ENCODE data around the gene CLSTN2. TPM values are rescaled to one million over a fixed set of nuclear protein-coding genes. Genes with fewer than 3 reads are reported as not detected.

The CLSTN2 gene
- total and polyA plus RNA-seq, 4 donors: 0.09 to 2.2 (median 0.55) TPM

DNA sequence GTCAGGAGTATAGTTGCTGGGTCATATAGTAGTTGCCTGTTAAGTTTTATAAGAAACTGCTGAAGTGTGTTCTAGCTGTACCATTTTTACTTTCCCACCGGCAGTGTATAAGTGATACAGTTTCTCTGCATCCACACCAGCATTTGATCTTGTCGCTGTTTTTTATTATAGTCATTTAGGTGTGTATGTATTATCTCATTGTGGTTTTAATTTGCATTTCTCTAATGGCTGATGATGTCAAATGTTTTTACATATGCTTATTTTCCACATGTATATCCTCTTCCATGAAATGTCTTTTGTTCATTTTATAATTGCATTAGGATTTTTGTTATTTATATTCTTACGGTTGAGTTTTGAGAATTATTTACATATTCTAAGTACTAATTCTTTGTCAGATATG, 254.3 kb downstream of the CLSTN2 start:
- Histone ChIP-seq H3K27ac (ENCODE audit: low read depth in 1 of 2, low read length in 2 of 2) (no peak overlapping the region), H3K9me3 (ENCODE audit: control insufficient read depth in 4 of 4, low read length in 3 of 4) (no peaks in the 10 kb centered on the region), H3K4me3 (ENCODE audit: low read depth in 1 of 3, low read length in 3 of 3) (no peak overlapping the region), H3K4me1 (ENCODE audit: control insufficient read depth in 4 of 4, insufficient read depth in 4 of 4, low read length in 3 of 4) (peaks cover 0 to 7% (median 0%) of the 10 kb centered on the region in 4 donors), H3K36me3 (ENCODE audit: control insufficient read depth in 4 of 4, insufficient read depth in 3 of 4, low read depth in 1 of 4, low read length in 3 of 4) (no peaks in the 10 kb centered on the region), H3K27me3 (ENCODE audit: control insufficient read depth in 4 of 4, insufficient read depth in 4 of 4, low read length in 3 of 4) (peaks cover 0 to 4% (median 0%) of the 10 kb centered on the region in 4 donors), H3K9ac (ENCODE audit: low read depth in 1 of 2, low read length in 2 of 2) (no peak overlapping the region)
- no peak for DNase-seq (ENCODE audit: low spot score)
- 93% methylated on average over 3 of the region's 3 CpGs for WGBS
- TF ChIP-seq, protein P1, sequence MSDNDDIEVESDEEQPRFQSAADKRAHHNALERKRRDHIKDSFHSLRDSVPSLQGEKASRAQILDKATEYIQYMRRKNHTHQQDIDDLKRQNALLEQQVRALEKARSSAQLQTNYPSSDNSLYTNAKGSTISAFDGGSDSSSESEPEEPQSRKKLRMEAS (IDR thresholded peaks at IDR 0.05): no peak

DNA sequence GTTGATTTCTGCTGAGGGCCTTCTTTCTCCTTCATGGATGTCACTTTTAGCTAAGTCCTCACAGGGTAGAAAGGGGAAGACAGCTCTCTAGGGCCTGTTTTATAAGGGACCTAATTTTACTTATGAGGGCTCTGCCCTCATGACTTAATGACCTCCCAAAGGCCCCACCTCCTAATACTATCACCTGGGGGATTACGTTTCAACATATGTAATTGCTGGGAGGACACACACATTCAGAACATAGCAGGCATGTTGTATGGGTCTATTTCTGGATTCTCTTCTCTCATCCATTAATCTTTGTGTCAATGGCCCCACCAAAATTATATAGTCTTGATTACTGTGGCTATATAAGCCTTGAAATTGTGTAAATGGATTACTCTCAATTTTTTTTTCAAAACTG, 255.0 kb downstream of the CLSTN2 start:
- 76% methylated on average over 1 of the region's 1 CpG for WGBS

More for the DNA sequence above, 255.0 kb downstream of the CLSTN2 start:
- Histone ChIP-seq H3K9me3 (ENCODE audit: control insufficient read depth in 4 of 4, low read length in 3 of 4) (no peaks in the 10 kb centered on the region), H3K27ac (ENCODE audit: low read depth in 1 of 2, low read length in 2 of 2) (no peak overlapping the region), H3K27me3 (ENCODE audit: control insufficient read depth in 4 of 4, insufficient read depth in 4 of 4, low read length in 3 of 4) (peaks cover 0 to 9% (median 0%) of the 10 kb centered on the region in 4 donors), H3K36me3 (ENCODE audit: control insufficient read depth in 4 of 4, insufficient read depth in 3 of 4, low read depth in 1 of 4, low read length in 3 of 4) (no peaks in the 10 kb centered on the region), H3K4me3 (ENCODE audit: low read depth in 1 of 3, low read length in 3 of 3) (no peak overlapping the region), H3K4me1 (ENCODE audit: control insufficient read depth in 4 of 4, insufficient read depth in 4 of 4, low read length in 3 of 4) (peaks cover 0 to 7% (median 0%) of the 10 kb centered on the region in 4 donors), H3K9ac (ENCODE audit: low read depth in 1 of 2, low read length in 2 of 2) (no peak overlapping the region)
- TF ChIP-seq HNF4G (IDR thresholded peaks at IDR 0.05) (no peak), NR2F2 (IDR thresholded peaks at IDR 0.05) (no peak), SP1 (IDR thresholded peaks at IDR 0.05) (no peak), RAD21 (IDR thresholded peaks at IDR 0.05) (no peak), YY1 (IDR thresholded peaks at IDR 0.05) (no peak), TAF1 (conservative IDR thresholded peaks at IDR 0.05) (no peak), HNF4A (conservative IDR thresholded peaks at IDR 0.05) (no peak), JUND (IDR thresholded peaks at IDR 0.05) (no peak), RXRA (IDR thresholded peaks at IDR 0.05) (no peak), FOXA1 (IDR thresholded peaks at IDR 0.05) (no peak), FOXA2 (IDR thresholded peaks at IDR 0.05) (no peak), EGR1 (IDR thresholded peaks at IDR 0.05; ENCODE audit: low read depth in 2 of 2) (no peak), GABPA (IDR thresholded peaks at IDR 0.05 in 1 of 2, conservative IDR thresholded peaks at IDR 0.05 in 1 of 2) (no peak)
- TF ChIP-seq, protein P2, sequence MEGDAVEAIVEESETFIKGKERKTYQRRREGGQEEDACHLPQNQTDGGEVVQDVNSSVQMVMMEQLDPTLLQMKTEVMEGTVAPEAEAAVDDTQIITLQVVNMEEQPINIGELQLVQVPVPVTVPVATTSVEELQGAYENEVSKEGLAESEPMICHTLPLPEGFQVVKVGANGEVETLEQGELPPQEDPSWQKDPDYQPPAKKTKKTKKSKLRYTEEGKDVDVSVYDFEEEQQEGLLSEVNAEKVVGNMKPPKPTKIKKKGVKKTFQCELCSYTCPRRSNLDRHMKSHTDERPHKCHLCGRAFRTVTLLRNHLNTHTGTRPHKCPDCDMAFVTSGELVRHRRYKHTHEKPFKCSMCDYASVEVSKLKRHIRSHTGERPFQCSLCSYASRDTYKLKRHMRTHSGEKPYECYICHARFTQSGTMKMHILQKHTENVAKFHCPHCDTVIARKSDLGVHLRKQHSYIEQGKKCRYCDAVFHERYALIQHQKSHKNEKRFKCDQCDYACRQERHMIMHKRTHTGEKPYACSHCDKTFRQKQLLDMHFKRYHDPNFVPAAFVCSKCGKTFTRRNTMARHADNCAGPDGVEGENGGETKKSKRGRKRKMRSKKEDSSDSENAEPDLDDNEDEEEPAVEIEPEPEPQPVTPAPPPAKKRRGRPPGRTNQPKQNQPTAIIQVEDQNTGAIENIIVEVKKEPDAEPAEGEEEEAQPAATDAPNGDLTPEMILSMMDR (IDR thresholded peaks at IDR 0.05; ENCODE audit: low read depth, low read length, missing input control): no peak
- TF ChIP-seq, protein P1 (IDR thresholded peaks at IDR 0.05): no peak
- TF ChIP-seq, protein P3, sequence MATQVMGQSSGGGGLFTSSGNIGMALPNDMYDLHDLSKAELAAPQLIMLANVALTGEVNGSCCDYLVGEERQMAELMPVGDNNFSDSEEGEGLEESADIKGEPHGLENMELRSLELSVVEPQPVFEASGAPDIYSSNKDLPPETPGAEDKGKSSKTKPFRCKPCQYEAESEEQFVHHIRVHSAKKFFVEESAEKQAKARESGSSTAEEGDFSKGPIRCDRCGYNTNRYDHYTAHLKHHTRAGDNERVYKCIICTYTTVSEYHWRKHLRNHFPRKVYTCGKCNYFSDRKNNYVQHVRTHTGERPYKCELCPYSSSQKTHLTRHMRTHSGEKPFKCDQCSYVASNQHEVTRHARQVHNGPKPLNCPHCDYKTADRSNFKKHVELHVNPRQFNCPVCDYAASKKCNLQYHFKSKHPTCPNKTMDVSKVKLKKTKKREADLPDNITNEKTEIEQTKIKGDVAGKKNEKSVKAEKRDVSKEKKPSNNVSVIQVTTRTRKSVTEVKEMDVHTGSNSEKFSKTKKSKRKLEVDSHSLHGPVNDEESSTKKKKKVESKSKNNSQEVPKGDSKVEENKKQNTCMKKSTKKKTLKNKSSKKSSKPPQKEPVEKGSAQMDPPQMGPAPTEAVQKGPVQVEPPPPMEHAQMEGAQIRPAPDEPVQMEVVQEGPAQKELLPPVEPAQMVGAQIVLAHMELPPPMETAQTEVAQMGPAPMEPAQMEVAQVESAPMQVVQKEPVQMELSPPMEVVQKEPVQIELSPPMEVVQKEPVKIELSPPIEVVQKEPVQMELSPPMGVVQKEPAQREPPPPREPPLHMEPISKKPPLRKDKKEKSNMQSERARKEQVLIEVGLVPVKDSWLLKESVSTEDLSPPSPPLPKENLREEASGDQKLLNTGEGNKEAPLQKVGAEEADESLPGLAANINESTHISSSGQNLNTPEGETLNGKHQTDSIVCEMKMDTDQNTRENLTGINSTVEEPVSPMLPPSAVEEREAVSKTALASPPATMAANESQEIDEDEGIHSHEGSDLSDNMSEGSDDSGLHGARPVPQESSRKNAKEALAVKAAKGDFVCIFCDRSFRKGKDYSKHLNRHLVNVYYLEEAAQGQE (IDR thresholded peaks at IDR 0.05): no peak
- TF ChIP-seq, protein P4, sequence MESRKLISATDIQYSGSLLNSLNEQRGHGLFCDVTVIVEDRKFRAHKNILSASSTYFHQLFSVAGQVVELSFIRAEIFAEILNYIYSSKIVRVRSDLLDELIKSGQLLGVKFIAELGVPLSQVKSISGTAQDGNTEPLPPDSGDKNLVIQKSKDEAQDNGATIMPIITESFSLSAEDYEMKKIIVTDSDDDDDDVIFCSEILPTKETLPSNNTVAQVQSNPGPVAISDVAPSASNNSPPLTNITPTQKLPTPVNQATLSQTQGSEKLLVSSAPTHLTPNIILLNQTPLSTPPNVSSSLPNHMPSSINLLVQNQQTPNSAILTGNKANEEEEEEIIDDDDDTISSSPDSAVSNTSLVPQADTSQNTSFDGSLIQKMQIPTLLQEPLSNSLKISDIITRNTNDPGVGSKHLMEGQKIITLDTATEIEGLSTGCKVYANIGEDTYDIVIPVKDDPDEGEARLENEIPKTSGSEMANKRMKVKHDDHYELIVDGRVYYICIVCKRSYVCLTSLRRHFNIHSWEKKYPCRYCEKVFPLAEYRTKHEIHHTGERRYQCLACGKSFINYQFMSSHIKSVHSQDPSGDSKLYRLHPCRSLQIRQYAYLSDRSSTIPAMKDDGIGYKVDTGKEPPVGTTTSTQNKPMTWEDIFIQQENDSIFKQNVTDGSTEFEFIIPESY (IDR thresholded peaks at IDR 0.05): no peak
- TF ChIP-seq, protein P5, sequence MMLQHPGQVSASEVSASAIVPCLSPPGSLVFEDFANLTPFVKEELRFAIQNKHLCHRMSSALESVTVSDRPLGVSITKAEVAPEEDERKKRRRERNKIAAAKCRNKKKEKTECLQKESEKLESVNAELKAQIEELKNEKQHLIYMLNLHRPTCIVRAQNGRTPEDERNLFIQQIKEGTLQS (IDR thresholded peaks at IDR 0.05): no peak
- DNase-seq (ENCODE audit: low spot score): no peak
